ENCODE measurements around the gene TCP10L. TPM values are rescaled to one million over a fixed set of nuclear protein-coding genes. Genes with fewer than 3 reads are reported as not detected.

The TCP10L gene
- total and polyA plus RNA-seq, 2 experiments from 2014 or later, result 0.97 TPM; not detected in 1

GRCh38 chr21:32587651-32588050 lies 2.3 kb upstream of the TCP10L start:
- Histone ChIP-seq H3K79me2 (ENCODE audit: insufficient read depth) (no peaks in the 10 kb centered on the region), H4K20me1 (ENCODE audit: insufficient read depth) (no peaks in the 10 kb centered on the region), H3K4me1 (ENCODE audit: insufficient read depth) (no peaks in the 10 kb centered on the region), H3K4me2 (ENCODE audit: unreplicated experiment) (no peak overlapping the region), H3K4me3 (no peak overlapping the region), H3K9me3 (ENCODE audit: low read depth) (no peaks in the 10 kb centered on the region), H3K9ac (no peak overlapping the region), H3K36me3 (ENCODE audit: low read depth) (no peaks in the 10 kb centered on the region), H3K9me2 (ENCODE audit: insufficient read depth) (no peaks in the 10 kb centered on the region), H2AFZ (no peak overlapping the region), H3K27ac (no peak overlapping the region), H3K27me3 (replicated peaks; ENCODE audit: insufficient read depth) (no peaks in the 10 kb centered on the region; the same call in 1 of the 2 replicates), H3F3A (ENCODE audit: insufficient read depth) (no peaks in the 10 kb centered on the region)
- TF ChIP-seq EZH2phosphoT487 (IDR thresholded peaks at IDR 0.05; ENCODE audit: insufficient read depth, low read depth) (no peak), EZH2 (IDR thresholded peaks at IDR 0.05; ENCODE audit: insufficient read depth, poor library complexity, severe bottlenecking) (no peak)
- in situ Hi-C loops (cut with MboI), result no loop called here
- WGBS, 2 experiments (ENCODE audit: low coverage in 1 of 2, low lambda C conversion rate in 2 of 2, missing lambda C conversion rate in 2 of 2), result 89 to 90% methylated on average over 5 of the region's 5 CpGs
- DNase-seq, result no peak

DNA sequence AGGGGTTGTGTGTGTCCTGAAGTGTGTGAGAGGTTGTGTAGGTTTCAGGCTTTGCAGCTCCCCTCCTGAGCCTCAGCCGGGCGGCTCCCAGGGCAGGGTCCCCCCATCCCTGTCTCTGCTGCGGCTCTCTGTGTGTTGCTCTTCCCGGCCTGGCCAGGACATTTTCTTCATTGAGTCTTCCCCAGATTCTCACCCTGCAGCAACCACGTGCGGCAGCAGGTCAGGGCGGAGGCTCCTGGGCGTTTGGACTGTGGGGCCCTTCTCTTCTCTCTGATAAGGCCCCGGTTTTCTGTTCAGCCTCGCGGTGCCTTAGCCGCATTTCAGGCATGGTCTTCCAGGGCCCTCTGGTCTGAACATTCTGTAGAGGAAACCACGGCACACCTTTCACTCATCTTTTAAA lies 1.8 kb upstream of the TCP10L start:
- H3K27ac ChIP-seq, result no peak overlapping the region
- no peaks in the 10 kb centered on the region for H4K20me1 ChIP-seq (ENCODE audit: insufficient read depth)
- 82 to 84% methylated on average over 13 of the region's 13 CpGs for WGBS, 2 experiments (ENCODE audit: low coverage in 1 of 2, low lambda C conversion rate in 2 of 2, missing lambda C conversion rate in 2 of 2)

GRCh38 chr21:32585970-32586369 lies 647 bp upstream of the TCP10L start:
- Histone ChIP-seq H3K27me3 (replicated peaks; ENCODE audit: insufficient read depth) (peaks cover 3% of the 10 kb centered on the region; the same call in 1 of the 2 replicates), H3K9ac (no peak overlapping the region), H3K79me2 (ENCODE audit: insufficient read depth) (no peaks in the 10 kb centered on the region), H3F3A (ENCODE audit: insufficient read depth) (no peaks in the 10 kb centered on the region), H3K36me3 (ENCODE audit: low read depth) (no peaks in the 10 kb centered on the region), H3K9me2 (ENCODE audit: insufficient read depth) (no peaks in the 10 kb centered on the region), H3K4me1 (ENCODE audit: insufficient read depth) (no peaks in the 10 kb centered on the region), H4K20me1 (ENCODE audit: insufficient read depth) (no peaks in the 10 kb centered on the region), H2AFZ (no peak overlapping the region), H3K4me3 (no peak overlapping the region), H3K9me3 (ENCODE audit: low read depth) (no peaks in the 10 kb centered on the region), H3K4me2 (ENCODE audit: unreplicated experiment) (no peak overlapping the region), H3K27ac (no peak overlapping the region)
- WGBS, 2 experiments (ENCODE audit: low coverage in 1 of 2, low lambda C conversion rate in 2 of 2, missing lambda C conversion rate in 2 of 2), result 71 to 72% methylated on average over 9 of the region's 9 CpGs
- DNase-seq, result no peak
- in situ Hi-C loops (cut with MboI), result no loop called here
- TF ChIP-seq EZH2phosphoT487 (IDR thresholded peaks at IDR 0.05; ENCODE audit: insufficient read depth, low read depth) (no peak), EZH2 (IDR thresholded peaks at IDR 0.05; ENCODE audit: insufficient read depth, poor library complexity, severe bottlenecking) (no peak)

More for the DNA sequence above, 1.8 kb upstream of the TCP10L start:
- TF ChIP-seq EZH2 (IDR thresholded peaks at IDR 0.05; ENCODE audit: insufficient read depth, poor library complexity, severe bottlenecking), result no peak
- no peak for TF ChIP-seq EZH2phosphoT487 (IDR thresholded peaks at IDR 0.05; ENCODE audit: insufficient read depth, low read depth)
- H3F3A ChIP-seq (ENCODE audit: insufficient read depth), result no peaks in the 10 kb centered on the region
- in situ Hi-C loops (cut with MboI), result no loop called here
- no peaks in the 10 kb centered on the region for H3K79me2 ChIP-seq (ENCODE audit: insufficient read depth)
- no peaks in the 10 kb centered on the region for H3K4me1 ChIP-seq (ENCODE audit: insufficient read depth)
- H3K9me2 ChIP-seq (ENCODE audit: insufficient read depth), result no peaks in the 10 kb centered on the region
- no peak overlapping the region for H2AFZ ChIP-seq
- H3K27me3 ChIP-seq (replicated peaks; ENCODE audit: insufficient read depth), result peaks cover 1% of the 10 kb centered on the region; the same call in 1 of the 2 replicates
- H3K4me2 ChIP-seq (ENCODE audit: unreplicated experiment), result no peak overlapping the region
- no peak overlapping the region for H3K4me3 ChIP-seq
- H3K9me3 ChIP-seq (ENCODE audit: low read depth), result no peaks in the 10 kb centered on the region
- DNase-seq, result no peak
- no peak overlapping the region for H3K9ac ChIP-seq
- H3K36me3 ChIP-seq (ENCODE audit: low read depth), result no peaks in the 10 kb centered on the region

GRCh38 chr21:32584472-32584871 lies 851 bp downstream of the TCP10L start:
- Histone ChIP-seq H3K9ac (no peak overlapping the region), H3K4me3 (no peak overlapping the region), H3K27ac (no peak overlapping the region), H3K27me3 (replicated peaks; ENCODE audit: insufficient read depth) (peaks cover 3% of the 10 kb centered on the region; the same call in 1 of the 2 replicates), H3K9me2 (ENCODE audit: insufficient read depth) (no peaks in the 10 kb centered on the region), H3K9me3 (ENCODE audit: low read depth) (no peaks in the 10 kb centered on the region), H3F3A (ENCODE audit: insufficient read depth) (no peaks in the 10 kb centered on the region), H3K36me3 (ENCODE audit: low read depth) (no peaks in the 10 kb centered on the region), H4K20me1 (ENCODE audit: insufficient read depth) (no peaks in the 10 kb centered on the region), H3K4me1 (ENCODE audit: insufficient read depth) (no peaks in the 10 kb centered on the region), H3K79me2 (ENCODE audit: insufficient read depth) (no peaks in the 10 kb centered on the region), H2AFZ (no peak overlapping the region), H3K4me2 (ENCODE audit: unreplicated experiment) (no peak overlapping the region)
- TF ChIP-seq EZH2phosphoT487 (IDR thresholded peaks at IDR 0.05; ENCODE audit: insufficient read depth, low read depth), result no peak
- TF ChIP-seq EZH2 (IDR thresholded peaks at IDR 0.05; ENCODE audit: insufficient read depth, poor library complexity, severe bottlenecking), result no peak
- 68 to 70% methylated on average over 8 of the region's 8 CpGs for WGBS, 2 experiments (ENCODE audit: low coverage in 1 of 2, low lambda C conversion rate in 2 of 2, missing lambda C conversion rate in 2 of 2)
- in situ Hi-C loops (cut with MboI), result no loop called here
- DNase-seq, result no peak

GRCh38 chr21:32581732-32582131 lies 3.6 kb downstream of the TCP10L start:
- 88 to 91% methylated on average over 13 of the region's 13 CpGs for WGBS, 2 experiments (ENCODE audit: low coverage in 1 of 2, low lambda C conversion rate in 2 of 2, missing lambda C conversion rate in 2 of 2)
- no peak overlapping the region for H3K9ac ChIP-seq
- in situ Hi-C loops (cut with MboI), result no loop called here

More at GRCh38 chr21:32581732-32582131, 3.6 kb downstream of the TCP10L start:
- Histone ChIP-seq H3K4me1 (ENCODE audit: insufficient read depth) (no peaks in the 10 kb centered on the region), H3K27me3 (replicated peaks; ENCODE audit: insufficient read depth) (peaks cover 12% of the 10 kb centered on the region; the same call in 1 of the 2 replicates), H3K9me2 (ENCODE audit: insufficient read depth) (no peaks in the 10 kb centered on the region), H3F3A (ENCODE audit: insufficient read depth) (no peaks in the 10 kb centered on the region), H4K20me1 (ENCODE audit: insufficient read depth) (no peaks in the 10 kb centered on the region), H3K9me3 (ENCODE audit: low read depth) (no peaks in the 10 kb centered on the region), H3K27ac (no peak overlapping the region), H3K36me3 (ENCODE audit: low read depth) (no peaks in the 10 kb centered on the region), H3K79me2 (ENCODE audit: insufficient read depth) (no peaks in the 10 kb centered on the region), H3K4me3 (no peak overlapping the region), H3K4me2 (ENCODE audit: unreplicated experiment) (no peak overlapping the region), H2AFZ (no peak overlapping the region)
- no peak for TF ChIP-seq EZH2 (IDR thresholded peaks at IDR 0.05; ENCODE audit: insufficient read depth, poor library complexity, severe bottlenecking)
- no peak for TF ChIP-seq EZH2phosphoT487 (IDR thresholded peaks at IDR 0.05; ENCODE audit: insufficient read depth, low read depth)
- no peak for DNase-seq

All from GM23248 (cell line).